Stimulated activated naive CD8-positive, alpha-beta T cell treated with anti-CD3 and anti-CD28 coated beads, Interleukin-15, Interleukin-2, amounts not matched to agents 100 U/mL and 50 U/mL, for 24 hours (primary cell): ENCODE data around the gene AMT.
A peak's percentile ranks its signal among the peaks of the same experiment; 100 is the strongest.

Experiments used
- ATAC-seq: fragments of 150-1000 bp; cut with Tn5 transposase; one replicate; pipeline ENCODE4 v1.10.0; 2021
- DNase-seq: peaks from one replicate; pipeline ENCODE4 v3.0.0; 2021

Gene AMT

GRCh38 chr3:49422379-49423248, at the start of gene AMT:
TSS of gene AMT (minus strand) at chr3:49422473. CDS start at chr3:49422450, 23 bp downstream.
- DNase-seq (no peak), ATAC-seq (no peak)

DNA sequence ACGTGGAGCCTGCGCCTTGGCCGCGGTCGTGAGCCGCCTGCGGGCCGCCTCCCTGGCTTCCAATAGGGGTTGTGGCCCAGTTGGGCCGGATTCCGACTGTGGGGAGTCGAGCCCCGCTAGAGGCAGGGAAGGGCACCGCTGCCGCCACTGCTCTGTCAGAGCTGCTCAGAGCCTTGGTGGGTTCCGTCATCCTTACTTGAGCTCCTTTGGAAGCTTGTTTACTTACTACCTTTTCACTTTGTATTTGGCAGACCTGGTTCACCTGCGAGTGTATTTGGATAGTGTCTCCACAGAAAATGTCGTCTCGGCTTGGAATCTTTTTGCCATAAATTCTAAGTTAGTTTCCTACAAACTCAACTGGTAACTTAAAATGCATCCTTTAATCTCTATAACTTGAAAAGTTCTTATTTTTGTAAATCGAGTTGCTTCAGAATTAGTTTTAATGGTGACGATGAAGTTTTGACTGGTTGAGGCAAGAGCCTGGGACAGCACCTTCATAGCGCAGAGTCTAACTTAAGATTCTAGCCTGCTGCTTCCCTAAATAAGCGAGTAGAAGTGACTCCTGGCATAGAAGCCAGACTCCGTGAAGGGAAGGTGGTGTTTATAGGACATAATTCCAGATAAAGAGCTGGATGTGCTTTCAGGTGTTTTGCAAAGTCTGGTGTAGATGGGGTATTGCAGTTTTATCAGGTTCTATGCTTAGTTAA, 48.6 kb upstream of the AMT start:
- peak; percentile 26 for ATAC-seq
- no peak for DNase-seq

DNA sequence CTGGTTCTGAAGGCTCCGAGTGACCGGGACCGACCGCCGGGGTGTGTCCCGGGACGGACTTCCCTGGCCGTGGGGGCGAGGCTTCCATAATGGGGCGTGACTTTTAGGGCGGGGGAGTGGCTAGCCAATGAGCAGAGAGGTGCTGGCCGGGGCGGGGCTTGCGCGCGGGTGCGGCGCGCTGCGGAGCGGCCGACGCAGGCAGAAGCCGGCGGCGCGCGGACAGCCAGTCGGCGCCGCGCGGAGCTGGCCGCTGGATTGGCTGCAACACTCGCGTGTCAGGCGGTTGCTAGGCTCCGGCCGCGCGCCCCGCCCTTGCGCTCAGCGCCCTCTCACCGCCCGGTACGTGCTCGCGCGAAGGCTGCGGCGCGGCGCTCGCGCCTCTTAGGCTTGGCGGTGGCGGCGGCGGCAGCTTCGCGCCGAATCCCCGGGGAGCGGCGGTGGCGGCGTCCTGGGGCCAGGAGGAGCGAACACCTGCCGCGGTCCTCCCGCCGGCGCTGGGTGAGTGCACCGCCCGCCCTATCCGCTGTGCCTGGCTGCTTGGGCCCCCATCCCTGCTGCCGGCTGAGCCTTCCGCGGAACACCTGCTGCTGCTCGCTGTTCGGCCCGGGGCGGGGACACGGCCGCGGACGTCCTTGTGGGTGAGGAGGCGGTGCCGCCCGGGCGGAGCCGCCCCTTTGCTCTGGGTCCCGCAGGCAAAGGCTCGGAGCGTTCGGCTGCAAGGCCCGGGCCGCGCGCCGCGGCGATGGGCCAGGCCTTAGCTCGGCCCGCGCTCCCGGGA, 47.9 kb upstream of the AMT start, which contains the start of gene DAG1:
Gene DAG1 (plus strand): TSS at position 332 of the 778 bp plus-strand sequence. CDS start 40,268 bp downstream, outside the sequence.
- DNase-seq (peak; percentile 98), ATAC-seq (peak; percentile 96)

- no peak for ATAC-seq
- DNase-seq, result peak; percentile 20
These were observed 47.0 kb upstream of the AMT start for GRCh38 chr3:49469037-49469935.

- ATAC-seq, result no peak
- no peak for DNase-seq
These were observed 43.8 kb upstream of the AMT start for GRCh38 chr3:49466085-49466484.

DNA sequence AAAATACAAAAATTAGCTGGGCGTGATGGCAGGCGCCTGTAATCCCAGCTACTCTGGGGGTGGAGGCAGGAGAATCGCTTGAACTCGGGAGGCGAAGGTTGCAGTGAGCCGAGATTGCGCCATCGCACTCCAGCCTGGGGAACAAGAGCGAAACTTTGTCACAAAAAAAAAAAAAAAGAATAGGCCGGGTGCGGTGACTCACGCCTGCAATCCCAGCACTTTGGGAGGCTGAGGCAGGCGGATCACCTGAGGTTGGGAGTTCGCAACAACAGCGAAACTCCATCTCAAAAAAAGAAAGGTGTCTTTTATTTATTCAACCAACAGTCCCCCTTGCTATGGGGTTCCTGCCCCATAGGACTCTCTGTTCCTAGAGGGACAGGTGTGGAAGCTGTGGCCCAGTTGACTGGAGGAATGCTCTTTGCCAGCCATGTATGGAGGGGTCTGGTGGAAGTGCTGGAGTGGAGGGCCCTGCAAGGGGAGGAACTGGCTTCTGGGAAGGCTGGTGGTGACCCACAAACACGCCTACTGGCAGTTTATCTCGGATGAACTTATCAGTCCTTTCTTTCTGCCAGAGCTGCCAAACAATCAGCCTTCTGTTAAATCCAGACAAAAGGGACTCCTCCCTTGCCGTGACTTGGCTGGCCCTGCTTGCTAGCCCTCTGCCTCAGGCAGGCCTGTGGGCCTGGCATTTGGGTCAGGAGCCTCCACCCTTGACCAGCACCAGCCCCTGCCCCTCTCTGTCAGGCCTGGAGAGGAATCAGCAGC, 43.2 kb upstream of the AMT start:
- ATAC-seq (no peak), DNase-seq (no peak)

DNA sequence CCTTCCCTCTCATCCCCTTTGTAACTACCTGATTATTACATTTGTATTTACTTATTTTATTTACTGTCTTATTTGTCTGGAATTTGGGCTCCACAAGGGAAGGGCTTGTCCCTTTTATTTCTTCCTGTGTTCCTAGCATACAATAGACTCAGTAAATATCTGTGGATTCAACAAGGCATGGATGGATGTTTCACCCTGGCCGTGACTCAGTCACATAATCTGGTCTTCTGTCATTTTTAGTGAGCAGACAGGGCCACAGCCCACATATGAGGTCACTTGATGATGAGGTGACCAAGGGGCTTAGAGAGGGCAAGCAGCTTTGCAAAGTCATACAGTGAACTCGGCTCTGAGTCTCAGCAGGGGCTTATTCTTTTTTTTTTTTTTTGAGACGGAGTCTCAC, 39.9 kb upstream of the AMT start:
- DNase-seq (no peak), ATAC-seq (no peak)

DNA sequence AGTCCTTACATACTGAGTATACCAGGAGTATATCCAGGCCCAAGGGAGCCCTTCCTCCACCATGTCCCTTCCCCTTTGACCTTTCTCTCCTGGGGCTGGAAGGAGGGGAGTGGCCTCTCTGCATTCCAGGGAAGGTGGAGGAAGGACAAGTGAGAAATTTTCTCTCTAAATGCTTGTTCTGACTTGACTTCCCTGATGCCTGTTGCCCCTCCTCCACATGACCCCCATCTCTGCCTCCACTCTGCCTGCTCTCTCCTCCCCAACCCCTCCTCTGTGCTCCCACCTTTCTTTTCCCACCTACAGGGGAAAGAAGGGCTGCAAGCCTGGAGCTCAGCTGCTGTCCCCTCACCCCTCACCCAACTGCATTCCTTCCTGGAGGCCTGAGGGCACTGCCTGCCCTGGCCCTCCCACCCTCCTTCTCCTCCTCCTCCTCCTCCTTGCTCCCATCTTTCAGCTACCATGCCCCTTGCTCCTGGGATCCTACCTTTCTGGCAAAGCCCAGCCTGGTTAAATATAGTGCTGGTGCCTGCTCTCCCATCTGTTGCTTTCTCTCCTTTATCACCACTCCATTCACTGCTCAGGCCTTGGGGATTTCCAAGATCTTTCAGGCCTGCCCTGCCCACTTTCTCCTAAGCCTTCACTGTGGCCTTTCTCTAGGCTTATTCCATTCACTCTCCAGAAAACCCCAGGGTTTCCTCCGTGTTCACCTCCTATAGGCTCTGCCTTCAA, 39.3 kb upstream of the AMT start:
- ATAC-seq (no peak), DNase-seq (no peak)

DNA sequence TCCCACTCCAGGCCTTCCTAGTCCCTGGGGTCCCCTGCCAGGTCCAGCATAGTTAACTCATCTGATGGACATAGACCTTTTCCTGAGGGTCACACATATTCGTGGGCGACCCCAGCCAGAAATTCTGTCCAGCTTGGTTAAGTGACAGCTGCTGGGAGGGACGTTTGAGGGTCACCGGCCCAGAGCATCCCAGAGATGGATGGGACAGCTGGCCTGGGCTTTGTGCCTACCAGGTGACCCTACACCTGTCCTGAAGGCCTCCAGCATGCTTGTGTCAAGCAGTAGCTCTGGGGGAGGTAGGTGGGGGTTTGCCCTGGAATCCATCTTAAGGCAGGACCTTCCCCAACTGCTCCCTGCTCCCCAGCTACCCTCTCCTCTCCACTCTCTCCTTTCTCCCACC, 38.7 kb upstream of the AMT start:
- ATAC-seq (no peak), DNase-seq (no peak)

- ATAC-seq (peak; percentile 16), DNase-seq (no peak)
These were observed 38.1 kb upstream of the AMT start for GRCh38 chr3:49460188-49460890.

GRCh38 chr3:49456466-49456865, 34.2 kb upstream of the AMT start:
- no peak for ATAC-seq
- DNase-seq, result no peak

GRCh38 chr3:49454898-49455681, 32.8 kb upstream of the AMT start:
- DNase-seq (no peak), ATAC-seq (no peak)

GRCh38 chr3:49454458-49454857, 32.2 kb upstream of the AMT start:
- ATAC-seq, result peak; percentile 59

GRCh38 chr3:49453621-49454020, 31.3 kb upstream of the AMT start:
- ATAC-seq, result no peak
- no peak for DNase-seq

More at GRCh38 chr3:49454458-49454857, 32.2 kb upstream of the AMT start:
- no peak for DNase-seq

GRCh38 chr3:49445391-49445790, 23.1 kb upstream of the AMT start:
- DNase-seq (no peak), ATAC-seq (no peak)

- no peak for DNase-seq
These were observed 12.5 kb upstream of the AMT start for GRCh38 chr3:49434731-49435130.

DNA sequence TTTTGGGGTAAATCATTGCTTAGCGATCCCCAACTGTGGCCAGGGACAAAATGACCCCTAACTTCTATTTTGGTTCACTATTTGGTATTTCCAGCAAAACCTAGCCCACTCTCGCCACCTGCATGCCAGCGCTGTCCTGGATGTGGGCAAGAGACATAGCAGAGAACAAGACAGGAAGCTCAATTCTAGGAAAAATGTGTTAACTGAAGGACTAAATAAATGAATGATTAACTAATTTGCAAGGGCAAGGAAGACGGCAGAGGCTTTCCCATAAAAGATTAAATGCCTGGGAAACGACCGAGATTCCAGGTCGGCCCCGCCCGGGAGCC, 6.4 kb upstream of the AMT start:
- DNase-seq, result no peak
- ATAC-seq, result no peak

More at GRCh38 chr3:49434731-49435130, 12.5 kb upstream of the AMT start:
- no peak for ATAC-seq

GRCh38 chr3:49427586-49427985, 5.3 kb upstream of the AMT start:
- DNase-seq (no peak), ATAC-seq (no peak)

GRCh38 chr3:49424816-49425215, 2.5 kb upstream of the AMT start:
- no peak for ATAC-seq
- no peak for DNase-seq
